HEK293 (cell line): ENCODE measurements around the gene CUL7.

Source experiments
- BCL11A ChIP-seq: fragments of 450-650 bp; formaldehyde crosslinking; IDR thresholded peaks from 2 replicates; pipeline ENCODE4 v1.5.1; 2016; ENCODE audit warnings: low read depth, missing biosample characterization, missing genetic modification characterization
- KLF17 ChIP-seq: fragments of 450-650 bp; formaldehyde crosslinking; IDR thresholded peaks from 2 replicates; pipeline ENCODE4 v1.5.1; 2016; ENCODE audit warnings: missing biosample characterization, missing genetic modification characterization
- KLF9 ChIP-seq: fragments of 450-650 bp; formaldehyde crosslinking; IDR thresholded peaks from 2 replicates; pipeline ENCODE4 v1.5.1; 2016; ENCODE audit warnings: missing biosample characterization, missing genetic modification characterization, low read depth
- MYNN ChIP-seq: fragments of 450-650 bp; formaldehyde crosslinking; IDR thresholded peaks from 2 replicates; pipeline ENCODE4 v1.5.1; 2016; ENCODE audit warnings: missing biosample characterization, missing genetic modification characterization, borderline replicate concordance
- MZF1 ChIP-seq: fragments of 450-650 bp; formaldehyde crosslinking; IDR thresholded peaks from 2 replicates; pipeline ENCODE4 v1.5.1; 2017; ENCODE audit warnings: missing biosample characterization, missing genetic modification characterization, borderline replicate concordance
- OVOL3 ChIP-seq: fragments of 450-650 bp; formaldehyde crosslinking; IDR thresholded peaks from 2 replicates; pipeline ENCODE4 v1.5.1; 2016; ENCODE audit warnings: missing biosample characterization, missing genetic modification characterization
- PATZ1 ChIP-seq: fragments of 450-650 bp; formaldehyde crosslinking; IDR thresholded peaks from 2 replicates; pipeline ENCODE4 v1.5.1; 2016; ENCODE audit warnings: missing biosample characterization, missing genetic modification characterization
- PBX3 ChIP-seq: sonication (generic); formaldehyde crosslinking; IDR thresholded peaks from 2 replicates; pipeline ENCODE4 v1.8.1; 2022; ENCODE audit warnings: mild to moderate bottlenecking, moderate library complexity, missing genetic modification reagents
- ZFHX2 ChIP-seq: fragments of 450-650 bp; formaldehyde crosslinking; conservative IDR thresholded peaks from 2 replicates; pipeline ENCODE4 v1.5.1; 2016; ENCODE audit warnings: missing biosample characterization, missing genetic modification characterization
- ZFP37 ChIP-seq: fragments of 450-650 bp; formaldehyde crosslinking; IDR thresholded peaks from 2 replicates; pipeline ENCODE4 v1.5.1; 2016; ENCODE audit warnings: missing biosample characterization, missing genetic modification characterization
- ZNF146 ChIP-seq: fragments of 450-650 bp; formaldehyde crosslinking; IDR thresholded peaks from 2 replicates; pipeline ENCODE4 v1.5.1; 2016; ENCODE audit warnings: missing biosample characterization, missing genetic modification characterization
- ZNF266 ChIP-seq: fragments of 450-650 bp; formaldehyde crosslinking; IDR thresholded peaks from 2 replicates; pipeline ENCODE4 v1.5.1; 2016; ENCODE audit warnings: missing biosample characterization, missing genetic modification characterization, low read depth
- ZNF302 ChIP-seq: fragments of 450-650 bp; formaldehyde crosslinking; IDR thresholded peaks from 2 replicates; pipeline ENCODE4 v1.5.1; 2016; ENCODE audit warnings: missing biosample characterization, missing genetic modification characterization, low read depth
- ZNF335 ChIP-seq: fragments of 450-650 bp; formaldehyde crosslinking; conservative IDR thresholded peaks from 2 replicates; pipeline ENCODE4 v1.5.1; 2016; ENCODE audit warnings: missing biosample characterization, missing genetic modification characterization
- ZNF350 ChIP-seq: fragments of 450-650 bp; formaldehyde crosslinking; IDR thresholded peaks from 2 replicates; pipeline ENCODE4 v1.5.0; 2017; ENCODE audit warnings: missing biosample characterization, mild to moderate bottlenecking, missing genetic modification characterization
- ZNF366 ChIP-seq: fragments of 450-650 bp; formaldehyde crosslinking; conservative IDR thresholded peaks from 2 replicates; pipeline ENCODE4 v1.5.1; 2016; ENCODE audit warnings: missing biosample characterization, missing genetic modification characterization
- ZNF529 ChIP-seq: fragments of 450-650 bp; formaldehyde crosslinking; IDR thresholded peaks from 2 replicates; pipeline ENCODE4 v1.5.1; 2017; ENCODE audit warnings: missing genetic modification characterization, missing biosample characterization; ENCODE audit not compliant: insufficient replicate concordance
- ZNF560 ChIP-seq: fragments of 450-650 bp; formaldehyde crosslinking; IDR thresholded peaks from 2 replicates; pipeline ENCODE4 v1.5.1; 2017; ENCODE audit warnings: missing biosample characterization, missing genetic modification characterization, borderline replicate concordance
- ZNF768 ChIP-seq: fragments of 450-650 bp; formaldehyde crosslinking; IDR thresholded peaks from 2 replicates; pipeline ENCODE4 v1.5.1; 2018; ENCODE audit warnings: missing biosample characterization, mild to moderate bottlenecking, missing genetic modification characterization
- ZNF777 ChIP-seq: fragments of 450-650 bp; formaldehyde crosslinking; IDR thresholded peaks from 2 replicates; pipeline ENCODE4 v1.5.1; 2017; ENCODE audit warnings: missing biosample characterization, missing genetic modification characterization, borderline replicate concordance
- ZNF785 ChIP-seq: fragments of 450-650 bp; formaldehyde crosslinking; IDR thresholded peaks from 2 replicates; pipeline ENCODE4 v1.5.1; 2016; ENCODE audit warnings: missing biosample characterization, missing genetic modification characterization
- ZSCAN5A ChIP-seq: fragments of 450-650 bp; formaldehyde crosslinking; IDR thresholded peaks from 2 replicates; pipeline ENCODE4 v1.5.1; 2016; ENCODE audit warnings: missing biosample characterization, missing genetic modification characterization
- TF ChIP-seq, protein P1 (sequence below): fragments of 450-650 bp; formaldehyde crosslinking; IDR thresholded peaks from 2 replicates; pipeline ENCODE4 v1.5.1; 2016; ENCODE audit warnings: missing biosample characterization, missing genetic modification characterization
- TF ChIP-seq, protein P2 (sequence below): fragments of 450-650 bp; formaldehyde crosslinking; IDR thresholded peaks from 2 replicates; pipeline ENCODE4 v1.5.1; 2016; ENCODE audit warnings: missing biosample characterization, missing genetic modification characterization
- TF ChIP-seq, protein P3 (sequence below): fragments of 450-650 bp; formaldehyde crosslinking; IDR thresholded peaks from 2 replicates; pipeline ENCODE4 v1.5.1; 2017; ENCODE audit warnings: missing biosample characterization, missing genetic modification characterization

CUL7 gene

GRCh38 chr6:43013843-43014433, 39.7 kb downstream of the CUL7 start, which contains the start of the genes KLHDC3 and MEA1 (continued):
- TF ChIP-seq, protein P1, sequence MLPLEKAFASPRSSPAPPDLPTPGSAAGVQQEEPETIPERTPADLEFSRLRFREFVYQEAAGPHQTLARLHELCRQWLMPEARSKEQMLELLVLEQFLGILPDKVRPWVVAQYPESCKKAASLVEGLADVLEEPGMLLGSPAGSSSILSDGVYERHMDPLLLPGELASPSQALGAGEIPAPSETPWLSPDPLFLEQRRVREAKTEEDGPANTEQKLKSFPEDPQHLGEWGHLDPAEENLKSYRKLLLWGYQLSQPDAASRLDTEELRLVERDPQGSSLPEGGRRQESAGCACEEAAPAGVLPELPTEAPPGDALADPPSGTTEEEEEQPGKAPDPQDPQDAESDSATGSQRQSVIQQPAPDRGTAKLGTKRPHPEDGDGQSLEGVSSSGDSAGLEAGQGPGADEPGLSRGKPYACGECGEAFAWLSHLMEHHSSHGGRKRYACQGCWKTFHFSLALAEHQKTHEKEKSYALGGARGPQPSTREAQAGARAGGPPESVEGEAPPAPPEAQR (tag by site-specific recombination) = no peak
- TF ChIP-seq, protein P2, sequence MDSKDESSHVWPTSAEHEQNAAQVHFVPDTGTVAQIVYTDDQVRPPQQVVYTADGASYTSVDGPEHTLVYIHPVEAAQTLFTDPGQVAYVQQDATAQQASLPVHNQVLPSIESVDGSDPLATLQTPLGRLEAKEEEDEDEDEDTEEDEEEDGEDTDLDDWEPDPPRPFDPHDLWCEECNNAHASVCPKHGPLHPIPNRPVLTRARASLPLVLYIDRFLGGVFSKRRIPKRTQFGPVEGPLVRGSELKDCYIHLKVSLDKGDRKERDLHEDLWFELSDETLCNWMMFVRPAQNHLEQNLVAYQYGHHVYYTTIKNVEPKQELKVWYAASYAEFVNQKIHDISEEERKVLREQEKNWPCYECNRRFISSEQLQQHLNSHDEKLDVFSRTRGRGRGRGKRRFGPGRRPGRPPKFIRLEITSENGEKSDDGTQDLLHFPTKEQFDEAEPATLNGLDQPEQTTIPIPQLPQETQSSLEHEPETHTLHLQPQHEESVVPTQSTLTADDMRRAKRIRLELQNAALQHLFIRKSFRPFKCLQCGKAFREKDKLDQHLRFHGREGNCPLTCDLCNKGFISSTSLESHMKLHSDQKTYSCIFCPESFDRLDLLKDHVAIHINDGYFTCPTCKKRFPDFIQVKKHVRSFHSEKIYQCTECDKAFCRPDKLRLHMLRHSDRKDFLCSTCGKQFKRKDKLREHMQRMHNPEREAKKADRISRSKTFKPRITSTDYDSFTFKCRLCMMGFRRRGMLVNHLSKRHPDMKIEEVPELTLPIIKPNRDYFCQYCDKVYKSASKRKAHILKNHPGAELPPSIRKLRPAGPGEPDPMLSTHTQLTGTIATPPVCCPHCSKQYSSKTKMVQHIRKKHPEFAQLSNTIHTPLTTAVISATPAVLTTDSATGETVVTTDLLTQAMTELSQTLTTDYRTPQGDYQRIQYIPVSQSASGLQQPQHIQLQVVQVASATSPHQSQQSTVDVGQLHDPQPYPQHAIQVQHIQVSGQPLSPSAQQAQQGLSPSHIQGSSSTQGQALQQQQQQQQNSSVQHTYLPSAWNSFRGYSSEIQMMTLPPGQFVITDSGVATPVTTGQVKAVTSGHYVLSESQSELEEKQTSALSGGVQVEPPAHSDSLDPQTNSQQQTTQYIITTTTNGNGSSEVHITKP = no peak
- TF ChIP-seq ZNF266 (tag by site-specific recombination) (no peak), MZF1 (tag by site-specific recombination) (no peak), KLF9 (tag by site-specific recombination) (no peak; the same call in 1 of the 2 replicates), ZNF350 (tag by site-specific recombination) (no peak), ZNF768 (tag by site-specific recombination) (no peak), ZNF302 (tag by site-specific recombination) (no peak), PBX3 (CRISPR knock-in tag) (peak; percentile 95), PATZ1 (peak; percentile 3), KLF17 (tag by site-specific recombination) (no peak), OVOL3 (tag by site-specific recombination) (no peak), ZNF146 (tag by site-specific recombination) (no peak), ZNF335 (tag by site-specific recombination) (peak; percentile 96), ZFHX2 (tag by site-specific recombination) (peak; percentile 69; the same call in 1 of the 2 replicates), ZNF777 (tag by site-specific recombination) (peak; percentile 98), ZNF560 (tag by site-specific recombination) (no peak), MYNN (no peak), ZFP37 (tag by site-specific recombination) (no peak), ZNF785 (tag by site-specific recombination) (no peak), BCL11A (tag by site-specific recombination) (no peak), ZSCAN5A (tag by site-specific recombination) (no peak), ZNF529 (tag by site-specific recombination) (no peak), ZNF366 (no peak)
- TF ChIP-seq, protein P3, sequence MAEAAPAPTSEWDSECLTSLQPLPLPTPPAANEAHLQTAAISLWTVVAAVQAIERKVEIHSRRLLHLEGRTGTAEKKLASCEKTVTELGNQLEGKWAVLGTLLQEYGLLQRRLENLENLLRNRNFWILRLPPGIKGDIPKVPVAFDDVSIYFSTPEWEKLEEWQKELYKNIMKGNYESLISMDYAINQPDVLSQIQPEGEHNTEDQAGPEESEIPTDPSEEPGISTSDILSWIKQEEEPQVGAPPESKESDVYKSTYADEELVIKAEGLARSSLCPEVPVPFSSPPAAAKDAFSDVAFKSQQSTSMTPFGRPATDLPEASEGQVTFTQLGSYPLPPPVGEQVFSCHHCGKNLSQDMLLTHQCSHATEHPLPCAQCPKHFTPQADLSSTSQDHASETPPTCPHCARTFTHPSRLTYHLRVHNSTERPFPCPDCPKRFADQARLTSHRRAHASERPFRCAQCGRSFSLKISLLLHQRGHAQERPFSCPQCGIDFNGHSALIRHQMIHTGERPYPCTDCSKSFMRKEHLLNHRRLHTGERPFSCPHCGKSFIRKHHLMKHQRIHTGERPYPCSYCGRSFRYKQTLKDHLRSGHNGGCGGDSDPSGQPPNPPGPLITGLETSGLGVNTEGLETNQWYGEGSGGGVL (tag by site-specific recombination) = peak; percentile 99
